Ramos (cell line): Measurements from ENCODE around the gene ZRANB3.
"Not testable (repeated sequence)": the region's sequence is repeated elsewhere in the genome, so short reads cannot be mapped to it uniquely, and the experiment has no call there.

Experiments used
- in situ Hi-C: fragments of 300-500 bp; cut with MboI; formaldehyde crosslinking; loops from one replicate; pipeline ENCODE4 v1.14.3; 2022; ENCODE audit warnings: low sequenced_read_pairs; ENCODE audit not compliant: unreplicated experiment

Gene ZRANB3

GRCh38 chr2:135494503-135494902, 36.5 kb downstream of the ZRANB3 start:
- in situ Hi-C loops: no loop called here

- in situ Hi-C loops: no loop called here
These were observed 40.6 kb downstream of the ZRANB3 start for GRCh38 chr2:135490376-135490775.

- in situ Hi-C loops: no loop called here
These were observed 45.6 kb downstream of the ZRANB3 start for GRCh38 chr2:135485441-135485840.

GRCh38 chr2:135475128-135475527, 55.9 kb downstream of the ZRANB3 start:
- in situ Hi-C loops: loop anchor here (5.0 kb wide), 1 partner anchor 227 kb away; no protein-coding TSS in a partner anchor

- in situ Hi-C loops: no loop called here
These were observed 57.5 kb downstream of the ZRANB3 start for GRCh38 chr2:135473567-135473966.

DNA sequence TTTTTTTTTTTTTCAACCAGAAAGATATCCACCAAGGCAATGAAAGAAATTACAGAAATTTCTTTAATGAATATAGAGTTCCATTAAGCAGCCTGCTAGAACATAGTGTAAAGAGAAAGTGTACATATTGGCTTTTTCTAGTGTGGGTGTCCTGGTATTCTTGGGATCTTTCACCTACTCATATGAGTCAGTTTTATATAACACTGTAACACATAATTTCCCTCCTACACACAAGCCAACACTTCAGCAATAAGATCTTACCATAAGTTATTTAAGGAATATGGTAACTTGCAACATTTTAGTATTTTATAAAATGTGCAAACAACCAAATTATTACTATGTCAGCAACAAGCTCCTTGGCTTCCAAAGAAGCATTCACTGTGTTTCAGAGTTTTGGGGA, 59.9 kb downstream of the ZRANB3 start:
- in situ Hi-C loops: no loop called here

- in situ Hi-C loops: no loop called here
These were observed 73.7 kb downstream of the ZRANB3 start for GRCh38 chr2:135457279-135457678.

GRCh38 chr2:135456835-135457234, 74.2 kb downstream of the ZRANB3 start:
- in situ Hi-C loops: no loop called here

DNA sequence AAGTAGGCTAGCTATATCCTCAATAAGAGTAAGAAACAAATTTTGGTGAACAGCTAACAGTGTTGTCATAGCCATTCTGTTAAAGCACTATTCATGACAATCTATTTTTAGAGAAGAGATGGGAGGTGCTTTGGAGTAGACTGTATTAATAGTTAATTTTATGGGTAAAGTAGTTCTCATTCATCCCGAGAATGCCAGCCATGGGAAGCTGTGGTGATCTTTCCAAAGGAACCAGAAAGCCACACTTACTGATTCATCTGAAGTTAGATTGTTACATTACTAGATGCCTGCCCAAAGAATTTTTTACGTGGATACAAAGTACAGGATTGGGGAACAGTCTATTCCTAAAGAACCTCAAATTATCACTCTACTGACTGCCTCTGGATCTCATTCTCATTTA, 74.6 kb downstream of the ZRANB3 start:
- in situ Hi-C loops: no loop called here

DNA sequence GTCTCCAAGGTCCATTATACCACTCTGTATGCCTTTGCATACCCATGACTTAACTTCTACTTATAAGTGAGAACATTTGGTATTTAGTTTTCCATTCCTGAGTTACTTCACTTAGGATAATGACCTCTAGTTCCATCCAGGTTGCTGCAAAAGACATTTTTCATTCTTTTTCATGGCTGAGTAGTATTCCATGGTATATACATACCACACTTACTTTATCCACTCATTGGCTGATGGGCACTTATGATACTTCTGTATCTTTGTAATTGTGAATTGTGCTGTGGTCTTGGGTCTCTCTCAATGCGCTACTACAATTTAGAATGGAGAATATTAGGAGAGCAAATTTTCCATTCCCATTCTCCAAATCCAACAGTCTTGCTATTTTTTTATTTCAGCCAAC, 76.4 kb downstream of the ZRANB3 start:
- in situ Hi-C loops: no loop called here

DNA sequence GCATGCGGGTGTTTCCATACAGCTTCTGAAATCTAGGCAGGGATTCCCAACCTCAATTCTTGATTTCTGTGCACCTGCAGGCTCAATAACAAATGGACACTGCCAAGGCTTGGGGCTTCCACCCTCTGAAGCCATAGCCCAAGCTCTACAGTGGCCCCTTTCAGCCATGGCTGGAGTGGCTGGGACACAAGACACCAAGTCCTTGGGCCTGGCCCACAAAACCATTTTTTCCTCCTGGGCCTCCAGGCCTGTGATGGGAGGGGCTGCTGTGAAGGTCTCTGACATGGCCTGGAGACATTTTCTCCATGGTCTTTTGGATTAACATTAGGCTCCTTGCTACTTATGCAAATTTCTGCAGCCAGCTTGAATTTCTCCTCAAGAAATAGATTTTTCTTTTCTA, 78.0 kb downstream of the ZRANB3 start:
- in situ Hi-C loops: not testable (repeated sequence)

- in situ Hi-C loops: no loop called here
These were observed 79.1 kb downstream of the ZRANB3 start for GRCh38 chr2:135451966-135452365.

DNA sequence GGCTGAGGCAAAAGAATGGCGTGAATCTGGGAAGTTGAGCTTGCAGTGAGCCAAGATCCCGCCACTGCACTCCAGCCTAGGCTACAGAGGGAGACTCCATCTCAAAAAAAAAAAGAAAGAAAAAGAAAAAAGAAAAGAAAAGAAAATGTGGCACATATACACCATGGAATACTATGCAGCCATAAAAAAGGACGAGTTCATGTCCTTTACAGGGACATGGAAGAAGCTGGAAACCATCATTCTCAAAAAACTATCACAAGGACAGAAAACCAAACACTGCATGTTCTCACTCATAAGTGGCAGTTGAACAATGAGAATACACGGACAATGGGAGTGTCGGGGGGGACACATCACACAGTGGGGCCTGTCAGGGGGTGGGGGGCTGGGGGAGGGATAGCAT, 88.0 kb downstream of the ZRANB3 start:
- in situ Hi-C loops: not testable (repeated sequence)

GRCh38 chr2:135435155-135435554, 95.9 kb downstream of the ZRANB3 start:
- in situ Hi-C loops: not testable (repeated sequence)

GRCh38 chr2:135424849-135425248, 106.2 kb downstream of the ZRANB3 start:
- in situ Hi-C loops: no loop called here

GRCh38 chr2:135422898-135423297, 108.1 kb downstream of the ZRANB3 start:
- in situ Hi-C loops: no loop called here

DNA sequence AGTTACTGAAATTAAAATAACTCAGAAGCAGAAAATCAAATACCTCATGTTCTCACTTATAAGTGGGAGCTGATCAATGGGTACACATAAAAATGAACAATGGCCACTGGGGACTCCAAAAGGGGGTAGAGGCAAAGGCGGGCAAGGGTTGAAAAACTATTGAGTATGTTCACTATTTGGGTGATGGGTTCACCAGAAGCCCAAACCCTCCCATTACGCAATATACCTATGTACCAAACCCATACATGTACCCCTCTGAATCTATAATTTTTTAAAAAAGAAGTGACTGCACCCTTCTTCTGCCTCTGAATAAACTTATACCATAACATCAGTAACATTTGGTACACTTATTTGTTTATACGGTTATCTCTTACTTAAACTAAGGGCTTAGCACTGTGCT, 119.4 kb downstream of the ZRANB3 start:
- in situ Hi-C loops: no loop called here

DNA sequence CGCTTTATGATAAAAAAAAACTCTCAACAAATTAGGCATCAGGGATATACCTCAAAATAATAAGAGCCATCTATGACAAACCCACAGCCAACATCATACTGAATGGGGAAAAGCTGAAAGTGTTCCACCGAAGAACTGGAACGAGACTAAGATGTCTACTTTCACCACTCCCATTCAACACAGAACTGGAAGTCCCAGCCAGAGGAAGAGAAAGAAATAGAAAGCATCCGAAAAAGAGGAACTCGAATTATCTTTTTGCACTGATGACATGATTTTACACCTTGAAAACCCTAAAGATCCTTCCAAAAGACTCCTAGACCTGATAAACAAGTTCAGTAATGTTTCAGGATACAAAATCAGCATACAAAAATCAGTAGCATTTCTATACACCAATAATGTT, 121.6 kb downstream of the ZRANB3 start:
- in situ Hi-C loops: no loop called here

GRCh38 chr2:135396259-135396658, 134.8 kb downstream of the ZRANB3 start:
- in situ Hi-C loops: not testable (repeated sequence)

GRCh38 chr2:135386993-135387392, 144.0 kb downstream of the ZRANB3 start:
- in situ Hi-C loops: no loop called here

DNA sequence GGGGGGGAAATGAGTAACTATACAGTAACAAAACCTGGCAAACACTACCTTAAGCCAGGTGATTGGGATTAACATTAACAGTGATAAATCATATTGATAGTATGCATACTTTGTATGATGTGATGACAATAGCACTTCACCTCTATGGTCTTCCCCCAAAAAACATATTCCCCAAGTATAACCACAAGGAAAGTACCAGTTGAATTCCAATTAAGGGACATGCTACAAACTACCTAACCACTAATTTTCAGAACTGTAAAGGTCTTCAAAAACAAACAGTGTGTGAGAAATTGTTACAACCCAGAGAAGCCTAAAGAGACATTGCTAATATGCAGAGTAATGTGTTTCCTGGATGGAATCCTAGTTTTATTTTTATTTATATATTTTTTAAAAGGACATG, 152.4 kb downstream of the ZRANB3 start:
- in situ Hi-C loops: no loop called here

DNA sequence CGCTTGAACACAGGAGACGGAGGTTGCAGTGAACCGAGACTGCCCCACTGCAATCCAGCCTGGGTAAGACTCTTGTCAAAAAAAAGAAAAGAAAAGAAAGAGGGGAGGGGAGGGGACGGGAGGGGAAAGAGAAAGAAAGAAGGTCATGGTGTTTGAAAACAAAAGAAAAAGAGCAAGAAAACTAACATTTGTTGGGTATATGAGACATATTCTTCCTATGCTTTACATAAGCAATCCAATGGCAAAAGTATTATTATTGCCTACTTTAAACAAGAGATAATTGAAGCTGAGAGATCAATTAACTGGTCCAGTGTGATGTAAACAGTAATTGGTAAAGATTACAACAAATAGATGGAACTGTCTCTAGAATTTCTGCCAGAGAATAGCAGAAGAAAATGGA, 157.3 kb downstream of the ZRANB3 start:
- in situ Hi-C loops: no loop called here

- in situ Hi-C loops: no loop called here
These were observed 181.1 kb downstream of the ZRANB3 start for GRCh38 chr2:135349941-135350340.
